Activated naive CD8-positive, alpha-beta T cell (primary cell): Measurements from ENCODE around the gene GSDMA.
A peak's percentile ranks its signal among the peaks of the same experiment; 100 is the strongest.

Experiments
- H3K27ac Mint-ChIP-seq: one replicate; pipeline ENCODE4 v1.8.0; 2021; ENCODE audit warnings: mixed read lengths
- H3K27me3 Mint-ChIP-seq: one replicate; pipeline ENCODE4 v1.8.0; 2021; ENCODE audit warnings: mixed read lengths
- H3K36me3 Mint-ChIP-seq: one replicate; pipeline ENCODE4 v1.8.0; 2021; ENCODE audit warnings: mixed read lengths
- H3K4me1 Mint-ChIP-seq: one replicate; pipeline ENCODE4 v1.8.0; 2021; ENCODE audit warnings: low read depth, mixed read lengths
- H3K4me3 Mint-ChIP-seq: one replicate; pipeline ENCODE4 v1.8.0; 2021; ENCODE audit warnings: mild to moderate bottlenecking, mixed read lengths
- H3K9me3 Mint-ChIP-seq: one replicate; pipeline ENCODE4 v1.8.0; 2021; ENCODE audit warnings: low read depth, mixed read lengths

Gene GSDMA

GRCh38 chr17:39926588-39927100, 36.2 kb upstream of the GSDMA start:
- H3K4me3 Mint-ChIP-seq: peak overlapping the region; percentile 95

GRCh38 chr17:39927101-39927928, 35.5 kb upstream of the GSDMA start, which contains the start of the genes LRRC3C and ORMDL3:
Gene LRRC3C (plus strand): TSS chr17:39927732. CDS start chr17:39941524, 13,792 bp downstream.
Gene ORMDL3 (minus strand): TSS chr17:39927601. CDS start chr17:39924203, 3,398 bp downstream.
- Mint-ChIP-seq H3K27ac (peak within 1 kb of the TSS; percentile 98), H3K4me3 (peak within 1 kb of the TSS; percentile 95), H3K27me3 (no peaks in the 10 kb centered on the region), H3K4me1 (peaks cover 57% of the 10 kb centered on the region), H3K36me3 (peaks cover 3% of the 10 kb centered on the region), H3K9me3 (no peaks in the 10 kb centered on the region)

More at GRCh38 chr17:39926588-39927100, 36.2 kb upstream of the GSDMA start:
- H3K27ac Mint-ChIP-seq: peak overlapping the region; percentile 98
- no peaks in the 10 kb centered on the region for H3K27me3 Mint-ChIP-seq
- no peaks in the 10 kb centered on the region for H3K9me3 Mint-ChIP-seq
- H3K4me1 Mint-ChIP-seq: peaks cover 62% of the 10 kb centered on the region
- peaks cover 4% of the 10 kb centered on the region for H3K36me3 Mint-ChIP-seq

- H3K27me3 Mint-ChIP-seq: no peaks in the 10 kb centered on the region
- no peaks in the 10 kb centered on the region for H3K9me3 Mint-ChIP-seq
- H3K36me3 Mint-ChIP-seq: peaks cover 1% of the 10 kb centered on the region
- H3K4me1 Mint-ChIP-seq: peaks cover 48% of the 10 kb centered on the region
- H3K4me3 Mint-ChIP-seq: peak overlapping the region; percentile 95
- peak overlapping the region; percentile 87 for H3K27ac Mint-ChIP-seq
Observed at GRCh38 chr17:39927929-39928857, 34.6 kb upstream of the GSDMA start.

GRCh38 chr17:39928858-39929645, 33.8 kb upstream of the GSDMA start:
- H3K27me3 Mint-ChIP-seq: no peaks in the 10 kb centered on the region
- H3K4me1 Mint-ChIP-seq: peaks cover 41% of the 10 kb centered on the region
- peak overlapping the region; percentile 11 for H3K4me3 Mint-ChIP-seq
- H3K27ac Mint-ChIP-seq: peak overlapping the region; percentile 68
- H3K9me3 Mint-ChIP-seq: no peaks in the 10 kb centered on the region
- H3K36me3 Mint-ChIP-seq: no peaks in the 10 kb centered on the region

- peaks cover 33% of the 10 kb centered on the region for H3K4me1 Mint-ChIP-seq
- no peaks in the 10 kb centered on the region for H3K36me3 Mint-ChIP-seq
- no peak overlapping the region for H3K27ac Mint-ChIP-seq
- no peaks in the 10 kb centered on the region for H3K27me3 Mint-ChIP-seq
- no peaks in the 10 kb centered on the region for H3K9me3 Mint-ChIP-seq
- H3K4me3 Mint-ChIP-seq: no peak overlapping the region
Observed at GRCh38 chr17:39929646-39930407, 33.0 kb upstream of the GSDMA start.

- H3K27ac Mint-ChIP-seq: no peak overlapping the region
- no peak overlapping the region for H3K4me3 Mint-ChIP-seq
- no peaks in the 10 kb centered on the region for H3K27me3 Mint-ChIP-seq
- peaks cover 6% of the 10 kb centered on the region for H3K4me1 Mint-ChIP-seq
- H3K36me3 Mint-ChIP-seq: no peaks in the 10 kb centered on the region
- H3K9me3 Mint-ChIP-seq: no peaks in the 10 kb centered on the region
Observed at GRCh38 chr17:39933912-39934311, 28.9 kb upstream of the GSDMA start.

- Mint-ChIP-seq H3K4me1 (peaks cover 6% of the 10 kb centered on the region), H3K9me3 (no peaks in the 10 kb centered on the region), H3K27ac (no peak overlapping the region), H3K27me3 (no peaks in the 10 kb centered on the region), H3K36me3 (no peaks in the 10 kb centered on the region), H3K4me3 (no peak overlapping the region)
Observed at GRCh38 chr17:39934324-39934723, 28.5 kb upstream of the GSDMA start.

- Mint-ChIP-seq H3K27ac (no peak overlapping the region), H3K9me3 (no peaks in the 10 kb centered on the region), H3K4me1 (peaks cover 16% of the 10 kb centered on the region), H3K36me3 (no peaks in the 10 kb centered on the region), H3K27me3 (no peaks in the 10 kb centered on the region), H3K4me3 (no peak overlapping the region)
Observed at GRCh38 chr17:39935909-39936308, 26.9 kb upstream of the GSDMA start.

GRCh38 chr17:39937447-39937846, 25.4 kb upstream of the GSDMA start:
- no peak overlapping the region for H3K4me3 Mint-ChIP-seq
- no peaks in the 10 kb centered on the region for H3K36me3 Mint-ChIP-seq
- H3K27me3 Mint-ChIP-seq: no peaks in the 10 kb centered on the region
- no peaks in the 10 kb centered on the region for H3K9me3 Mint-ChIP-seq
- H3K4me1 Mint-ChIP-seq: peaks cover 18% of the 10 kb centered on the region
- H3K27ac Mint-ChIP-seq: no peak overlapping the region

- H3K27ac Mint-ChIP-seq: no peak overlapping the region
- H3K4me3 Mint-ChIP-seq: no peak overlapping the region
- no peaks in the 10 kb centered on the region for H3K9me3 Mint-ChIP-seq
- no peaks in the 10 kb centered on the region for H3K27me3 Mint-ChIP-seq
- no peaks in the 10 kb centered on the region for H3K36me3 Mint-ChIP-seq
- peaks cover 18% of the 10 kb centered on the region for H3K4me1 Mint-ChIP-seq
Observed at GRCh38 chr17:39938140-39938869, 24.5 kb upstream of the GSDMA start.

- Mint-ChIP-seq H3K4me1 (peaks cover 18% of the 10 kb centered on the region), H3K9me3 (no peaks in the 10 kb centered on the region), H3K27ac (no peak overlapping the region), H3K4me3 (no peak overlapping the region), H3K36me3 (no peaks in the 10 kb centered on the region), H3K27me3 (no peaks in the 10 kb centered on the region)
Observed at GRCh38 chr17:39939106-39939505, 23.7 kb upstream of the GSDMA start.

GRCh38 chr17:39939588-39940419, 23.0 kb upstream of the GSDMA start:
- Mint-ChIP-seq H3K27ac (peak overlapping the region; percentile 50), H3K9me3 (no peaks in the 10 kb centered on the region), H3K36me3 (no peaks in the 10 kb centered on the region), H3K27me3 (no peaks in the 10 kb centered on the region), H3K4me1 (peaks cover 18% of the 10 kb centered on the region), H3K4me3 (peak overlapping the region; percentile 14)
